ENCODE data around the gene HRH2. TPM values are rescaled to one million over a fixed set of nuclear protein-coding genes. Genes with fewer than 3 reads are reported as not detected.
A peak's percentile ranks its signal among the peaks of the same experiment; 100 is the strongest.

Gene HRH2
- total and polyA plus RNA-seq, 4 experiments from 2014 or later = 0.63 to 5.2 (median 4.1) TPM

GRCh38 chr5:175663186-175664184 is 5.6 kb downstream of the HRH2 start:
- no peak overlapping the region for H3K27ac ChIP-seq (ENCODE audit: low read depth, low read length)
- Mint-ChIP-seq H3K4me1 (peaks cover 35 to 94% (median 57%) of the 10 kb centered on the region in 4 donors), H3K9me3 (no peaks in the 10 kb centered on the region), H3K27me3 (no peaks in the 10 kb centered on the region), H3K27ac (peak overlapping the region in 3 of 7 donors; percentile 19 to 72 (median 19)), H3K36me3 (peaks cover 17 to 23% of the 10 kb centered on the region in 2 donors), H3K4me3 (peak overlapping the region in 3 of 8 donors; percentile 11 to 34 (median 29))
- peaks cover 40% of the 10 kb centered on the region for H3K4me1 ChIP-seq (ENCODE audit: insufficient read depth, low read length)
- no peak for DNase-seq
- ChIA-PET CTCF (ENCODE audit: partially characterized antibody) (no interaction called here), POLR2A (ENCODE audit: partially characterized antibody) (interaction anchor here (1.6 kb wide), 1 partner anchor 10 kb away, joined by 6 read pairs; no protein-coding TSS in a partner anchor)
- no peaks in the 10 kb centered on the region for H3K36me3 ChIP-seq (ENCODE audit: insufficient read depth, low read length)
- no peaks in the 10 kb centered on the region for H3K9me3 ChIP-seq (ENCODE audit: control insufficient read depth in 1 of 2, low read length in 2 of 2)
- intact Hi-C loops (cut with micrococcal nuclease) = no loop called here
- H3K27me3 ChIP-seq (ENCODE audit: insufficient read depth, low read length) = no peaks in the 10 kb centered on the region
- H3K4me3 ChIP-seq (ENCODE audit: low read length in 2 of 2) = no peak overlapping the region

GRCh38 chr5:175664723-175665122 is 6.9 kb downstream of the HRH2 start:
- Histone ChIP-seq H3K27me3 (ENCODE audit: insufficient read depth, low read length) (no peaks in the 10 kb centered on the region), H3K4me3 (ENCODE audit: low read length in 2 of 2) (no peak overlapping the region), H3K36me3 (ENCODE audit: insufficient read depth, low read length) (no peaks in the 10 kb centered on the region), H3K9me3 (ENCODE audit: control insufficient read depth in 1 of 2, low read length in 2 of 2) (no peaks in the 10 kb centered on the region), H3K4me1 (ENCODE audit: insufficient read depth, low read length) (peaks cover 28% of the 10 kb centered on the region), H3K27ac (ENCODE audit: low read depth, low read length) (no peak overlapping the region)
- H3K27me3 Mint-ChIP-seq = no peaks in the 10 kb centered on the region
- H3K36me3 Mint-ChIP-seq = peaks cover 17 to 23% of the 10 kb centered on the region in 2 donors
- intact Hi-C loops (cut with micrococcal nuclease) = no loop called here
- no peak overlapping the region for H3K4me3 Mint-ChIP-seq
- H3K4me1 Mint-ChIP-seq = peaks cover 28 to 83% (median 46%) of the 10 kb centered on the region in 4 donors
- DNase-seq = no peak
- H3K27ac Mint-ChIP-seq = peak overlapping the region in 4 of 7 donors; percentile 24 to 72 (median 40)
- H3K9me3 Mint-ChIP-seq = no peaks in the 10 kb centered on the region
- ChIA-PET POLR2A (ENCODE audit: partially characterized antibody) (interaction anchor here (1.0 kb wide), 1 partner anchor 14 kb away, joined by 3 read pairs; no protein-coding TSS in a partner anchor), CTCF (ENCODE audit: partially characterized antibody) (interaction anchor here (1.2 to 1.7 kb wide), 2 partner anchors 33 to 131 kb away, joined by 3 to 9 read pairs; no protein-coding TSS in a partner anchor)

- no peak for DNase-seq
- ChIA-PET POLR2A (ENCODE audit: partially characterized antibody) (no interaction called here), CTCF (ENCODE audit: partially characterized antibody) (interaction anchor here (1.7 kb wide), 1 partner anchor 132 kb away, joined by 9 read pairs; no protein-coding TSS in a partner anchor)
- Histone ChIP-seq H3K4me3 (ENCODE audit: low read length in 2 of 2) (no peak overlapping the region), H3K27ac (ENCODE audit: low read depth, low read length) (no peak overlapping the region), H3K9me3 (ENCODE audit: control insufficient read depth in 1 of 2, low read length in 2 of 2) (no peaks in the 10 kb centered on the region), H3K36me3 (ENCODE audit: insufficient read depth, low read length) (no peaks in the 10 kb centered on the region), H3K27me3 (ENCODE audit: insufficient read depth, low read length) (no peaks in the 10 kb centered on the region), H3K4me1 (ENCODE audit: insufficient read depth, low read length) (peaks cover 22% of the 10 kb centered on the region)
- no peak overlapping the region for H3K4me3 Mint-ChIP-seq
- H3K36me3 Mint-ChIP-seq = peaks cover 6 to 13% of the 10 kb centered on the region in 2 donors
- intact Hi-C loops (cut with micrococcal nuclease) = no loop called here
- H3K4me1 Mint-ChIP-seq = peaks cover 27 to 79% (median 44%) of the 10 kb centered on the region in 4 donors
- no peaks in the 10 kb centered on the region for H3K27me3 Mint-ChIP-seq
- peak overlapping the region in 1 of 7 donors; percentile 22 for H3K27ac Mint-ChIP-seq
- H3K9me3 Mint-ChIP-seq = no peaks in the 10 kb centered on the region
Observed at GRCh38 chr5:175666216-175666615, 8.3 kb downstream of the HRH2 start.

- H3K27me3 Mint-ChIP-seq = no peaks in the 10 kb centered on the region
- H3K4me1 Mint-ChIP-seq = peaks cover 19 to 80% (median 44%) of the 10 kb centered on the region in 4 donors
- no peaks in the 10 kb centered on the region for H3K9me3 Mint-ChIP-seq
- intact Hi-C loops (cut with micrococcal nuclease) = no loop called here
- Histone ChIP-seq H3K4me3 (ENCODE audit: low read length in 2 of 2) (no peak overlapping the region), H3K27ac (ENCODE audit: low read depth, low read length) (no peak overlapping the region), H3K9me3 (ENCODE audit: control insufficient read depth in 1 of 2, low read length in 2 of 2) (no peaks in the 10 kb centered on the region), H3K4me1 (ENCODE audit: insufficient read depth, low read length) (peaks cover 14% of the 10 kb centered on the region), H3K36me3 (ENCODE audit: insufficient read depth, low read length) (no peaks in the 10 kb centered on the region), H3K27me3 (ENCODE audit: insufficient read depth, low read length) (no peaks in the 10 kb centered on the region)
- peak overlapping the region in 1 of 7 donors; percentile 69 for H3K27ac Mint-ChIP-seq
- ChIA-PET POLR2A (ENCODE audit: partially characterized antibody) (no interaction called here), CTCF (ENCODE audit: partially characterized antibody) (interaction anchor here (0.8 to 1.1 kb wide), 2 partner anchors 62 to 134 kb away, joined by 3 to 5 read pairs; no protein-coding TSS in a partner anchor)
- no peak overlapping the region for H3K4me3 Mint-ChIP-seq
- DNase-seq = no peak
- H3K36me3 Mint-ChIP-seq = peaks cover 4 to 11% of the 10 kb centered on the region in 2 donors
Observed at GRCh38 chr5:175668006-175668405, 10.1 kb downstream of the HRH2 start.

GRCh38 chr5:175670372-175670771 is 12.5 kb downstream of the HRH2 start:
- Mint-ChIP-seq H3K9me3 (no peaks in the 10 kb centered on the region), H3K36me3 (peaks cover 0 to 4% of the 10 kb centered on the region in 2 donors), H3K4me3 (no peak overlapping the region), H3K27me3 (no peaks in the 10 kb centered on the region), H3K27ac (peak overlapping the region in 1 of 7 donors; percentile 20), H3K4me1 (peaks cover 16 to 71% (median 42%) of the 10 kb centered on the region in 4 donors)
- CTCF ChIA-PET (ENCODE audit: partially characterized antibody) = no interaction called here
- H3K27ac ChIP-seq (ENCODE audit: low read depth, low read length) = no peak overlapping the region
- peaks cover 12% of the 10 kb centered on the region for H3K4me1 ChIP-seq (ENCODE audit: insufficient read depth, low read length)
- no peaks in the 10 kb centered on the region for H3K36me3 ChIP-seq (ENCODE audit: insufficient read depth, low read length)
- intact Hi-C loops (cut with micrococcal nuclease) = no loop called here
- POLR2A ChIA-PET (ENCODE audit: partially characterized antibody) = no interaction called here
- H3K4me3 ChIP-seq (ENCODE audit: low read length in 2 of 2) = no peak overlapping the region
- no peaks in the 10 kb centered on the region for H3K27me3 ChIP-seq (ENCODE audit: insufficient read depth, low read length)
- DNase-seq = no peak
- no peaks in the 10 kb centered on the region for H3K9me3 ChIP-seq (ENCODE audit: control insufficient read depth in 1 of 2, low read length in 2 of 2)

GRCh38 chr5:175671013-175671412 is 13.1 kb downstream of the HRH2 start:
- ChIA-PET CTCF (ENCODE audit: partially characterized antibody) (interaction anchor here (1.3 kb wide), 1 partner anchor 25 kb away, joined by 3 read pairs; no protein-coding TSS in a partner anchor), POLR2A (ENCODE audit: partially characterized antibody) (no interaction called here)
- no peak for DNase-seq
- H3K4me3 ChIP-seq (ENCODE audit: low read length in 2 of 2) = no peak overlapping the region
- H3K27ac ChIP-seq (ENCODE audit: low read depth, low read length) = no peak overlapping the region
- H3K27ac Mint-ChIP-seq = peak overlapping the region in 2 of 7 donors; percentile 23 to 66
- no peaks in the 10 kb centered on the region for H3K9me3 Mint-ChIP-seq
- peaks cover 0 to 4% of the 10 kb centered on the region in 2 donors for H3K36me3 Mint-ChIP-seq
- intact Hi-C loops (cut with micrococcal nuclease) = no loop called here
- H3K9me3 ChIP-seq (ENCODE audit: control insufficient read depth in 1 of 2, low read length in 2 of 2) = no peaks in the 10 kb centered on the region
- H3K4me1 Mint-ChIP-seq = peaks cover 16 to 66% (median 44%) of the 10 kb centered on the region in 4 donors
- H3K4me3 Mint-ChIP-seq = no peak overlapping the region
- no peaks in the 10 kb centered on the region for H3K36me3 ChIP-seq (ENCODE audit: insufficient read depth, low read length)
- H3K27me3 Mint-ChIP-seq = no peaks in the 10 kb centered on the region
- H3K4me1 ChIP-seq (ENCODE audit: insufficient read depth, low read length) = peaks cover 12% of the 10 kb centered on the region
- no peaks in the 10 kb centered on the region for H3K27me3 ChIP-seq (ENCODE audit: insufficient read depth, low read length)
